K562 (cell line): ENCODE results near the gene FBRS. TPM values are rescaled to one million over a fixed set of nuclear protein-coding genes. Genes with fewer than 3 reads are reported as not detected.
"Not testable (repeated sequence)": the region's sequence is repeated elsewhere in the genome, so short reads cannot be mapped to it uniquely, and the experiment has no call there.

Experiments used
- ATAC-seq: fragments of 200-7000 bp; cut with Tn5 transposase; 3 replicates; pipeline ENCODE4 v1.9.1; 2020; ENCODE audit warnings: moderate library complexity
- BruUV-seq: library from RNA; stranded (reverse); fragments of 400-500 nt; replicated peaks from 2 replicates; lab custom pipeline; 2021; lab: Mats Ljungman, UMichigan
- CTCF ChIA-PET: fragments of 300-600 bp; formaldehyde crosslinking; extraction: SDS; loops from one replicate; lab custom pipeline; 2021; ENCODE audit warnings: low intra/inter-chr PET ratio; lab: Yijun Ruan, JAX
- POLR2A ChIA-PET: fragments of 300-600, 350-650 bp; sonication (Branson Sonifier 250); formaldehyde crosslinking; extraction: SDS; loops from one replicate; lab custom pipeline; 2021; ENCODE audit warnings: antibody characterized with exemption, inconsistent platforms; lab: Yijun Ruan, JAX
- DNase-seq, 4 experiments: peaks; one replicate each; pipeline versions ENCODE4 v3.0.0 to v3.0.0-alpha.2; 2011 to 2018; ENCODE audit warnings: low spot score in 3 of 4, mixed read lengths in 3 of 4; ENCODE audit errors: extremely low read depth in 1 of 4
- FAIRE-seq: peaks from 2 replicates; lab custom pipeline; 2011; peaks lifted over from hg19 to GRCh38; lab: Jason Lieb, UNC
- H2AFZ ChIP-seq: 2 replicates; pipeline ENCODE4 v1.6.0; 2011; ENCODE audit warnings: low read depth, low read length, control low read depth, inconsistent platforms
- H3K27ac ChIP-seq: fragments of 200-600 bp; 3 replicates; pipeline ENCODE4 v1.8.0; 2011; ENCODE audit warnings: low read depth, mild to moderate bottlenecking, control low read depth, inconsistent platforms, low read length, moderate library complexity, mixed read lengths; ENCODE audit errors: extremely low read depth
- H3K27me3 ChIP-seq, 2 experiments: fragments of 300-600 bp in 1 of 2; 2 replicates in 1 of 2; 3 replicates in 1 of 2; pipeline versions ENCODE4 v1.6.0 to v1.8.0; 2011; ENCODE audit warnings: inconsistent platforms in 2 of 2, low read length in 2 of 2, mild to moderate bottlenecking in 1 of 2, mixed read lengths in 1 of 2, moderate library complexity in 1 of 2; ENCODE audit not compliant: control insufficient read depth in 2 of 2, insufficient read depth in 2 of 2
- H3K36me3 ChIP-seq: fragments of 300-600 bp; 3 replicates; pipeline ENCODE4 v1.8.0; 2011; ENCODE audit warnings: mild to moderate bottlenecking, low read length, inconsistent platforms; ENCODE audit not compliant: control insufficient read depth, insufficient read depth
- H3K4me1 ChIP-seq, 2 experiments: fragments of 200-600 bp in 1 of 2; replicated peaks in 1 of 2; 2 replicates in 1 of 2; 3 replicates in 1 of 2; pipeline versions ENCODE4 v1.5.1 to v1.8.0; 2011; ENCODE audit warnings: inconsistent platforms in 2 of 2, low read length in 2 of 2, mild to moderate bottlenecking in 1 of 2, mixed read lengths in 1 of 2, moderate library complexity in 1 of 2; ENCODE audit not compliant: control insufficient read depth in 2 of 2, insufficient read depth in 2 of 2
- H3K4me2 ChIP-seq: 2 replicates; pipeline ENCODE4 v1.6.1; 2011; ENCODE audit warnings: low read length, control low read depth, inconsistent platforms, mixed read lengths; ENCODE audit not compliant: insufficient read depth
- H3K4me3 ChIP-seq: fragments of 200-600 bp; sonication (generic), shearing (Covaris generic); 2 replicates; pipeline ENCODE4 v1.5.1; 2016; ENCODE audit warnings: control low read depth, inconsistent platforms
- H3K79me2 ChIP-seq: fragments of 200-600 bp; 3 replicates; pipeline ENCODE4 v1.8.0; 2011; ENCODE audit warnings: low read length, inconsistent platforms; ENCODE audit not compliant: control insufficient read depth, insufficient read depth
- H3K9ac ChIP-seq, 2 experiments: 2 replicates each; pipeline versions ENCODE4 v1.6.0 to v1.6.1; 2011; ENCODE audit warnings: low read depth in 2 of 2, low read length in 2 of 2, control low read depth in 1 of 2, inconsistent platforms in 1 of 2, mild to moderate bottlenecking in 1 of 2, mixed read lengths in 1 of 2; ENCODE audit not compliant: insufficient read depth in 1 of 2
- H3K9me1 ChIP-seq: one replicate; pipeline ENCODE4 v1.6.0; 2011; ENCODE audit warnings: inconsistent platforms, mild to moderate bottlenecking, low read length, moderate library complexity; ENCODE audit not compliant: control insufficient read depth, insufficient read depth
- H3K9me3 ChIP-seq: replicated peaks from 2 replicates; pipeline ENCODE4 v1.5.1; 2011; ENCODE audit warnings: low read depth, low read length, inconsistent platforms; ENCODE audit not compliant: control insufficient read depth, insufficient read depth
- H4K20me1 ChIP-seq: replicated peaks from 2 replicates; pipeline ENCODE4 v1.6.1; 2011; ENCODE audit warnings: low read length, inconsistent platforms, mixed read lengths; ENCODE audit not compliant: control insufficient read depth, insufficient read depth
- ARID1B ChIP-seq: fragments of 450-650 bp; IDR thresholded peaks from 2 replicates; pipeline ENCODE4 v1.6.1; 2016; ENCODE audit warnings: antibody characterized with exemption, mild to moderate bottlenecking, inconsistent platforms
- CC2D1A ChIP-seq: fragments of 450-650 bp; IDR thresholded peaks from 2 replicates; pipeline ENCODE4 v1.6.1; 2017; ENCODE audit warnings: mild to moderate bottlenecking
- GATA2 ChIP-seq: sonication (generic); formaldehyde crosslinking; IDR thresholded peaks from 2 replicates; pipeline ENCODE4 v1.4.0; 2020; ENCODE audit warnings: mild to moderate bottlenecking, missing genetic modification reagents
- HIVEP1 ChIP-seq: fragments of 250-450 bp; sonication (Bioruptor Pico); IDR thresholded peaks from 2 replicates; pipeline ENCODE4 v1.4.0; 2020; ENCODE audit warnings: mild to moderate bottlenecking
- KHSRP ChIP-seq: fragments of 450-650 bp; IDR thresholded peaks from 2 replicates; pipeline ENCODE4 v1.6.1; 2017
- KLF16 ChIP-seq: IDR thresholded peaks from 2 replicates; pipeline ENCODE4 v1.6.1; 2016; ENCODE audit warnings: antibody characterized with exemption
- RAD21 ChIP-seq, 2 experiments: fragments of 250-450 bp in 1 of 2; fragments of 450-650 bp in 1 of 2; sonication (Bioruptor Pico) in 1 of 2; formaldehyde crosslinking in 1 of 2; IDR thresholded peaks in 1 of 2; conservative IDR thresholded peaks in 1 of 2; 2 replicates each; pipeline versions ENCODE4 v1.4.0 to v1.8.0; 2020 to 2022; ENCODE audit warnings: mild to moderate bottlenecking in 2 of 2, moderate library complexity in 1 of 2
- RB1 ChIP-seq: fragments of 450-650 bp; IDR thresholded peaks from 2 replicates; pipeline ENCODE4 v1.6.1; 2017; ENCODE audit warnings: low read depth, mild to moderate bottlenecking
- YY1 ChIP-seq, 3 experiments: IDR thresholded peaks; 2 replicates each; pipeline ENCODE4 v1.6.1; 2011; ENCODE audit warnings: low read length in 2 of 3, mild to moderate bottlenecking in 2 of 3, moderate library complexity in 2 of 3, borderline replicate concordance in 1 of 3, control low read depth in 1 of 3, low read depth in 1 of 3; ENCODE audit not compliant: insufficient read depth in 3 of 3, insufficient replicate concordance in 2 of 3, control insufficient read depth in 1 of 3, insufficient read length in 1 of 3; ENCODE audit errors: extremely low read depth in 1 of 3
- WGBS: fragments of 100-300 bp; shearing (Covaris generic); methylation state at CpG from one replicate; pipeline ENCODE4 v1.1.6; 2016; ENCODE audit warnings: low coverage, mixed read lengths; ENCODE audit not compliant: insufficient coverage; ENCODE audit errors: missing lambda C conversion rate; 5-methylcytosine and 5-hydroxymethylcytosine counted together
- in situ Hi-C: fragments of 300-500 bp; cut with MboI; formaldehyde crosslinking; loops from 4 replicates; pipeline ENCODE4 v1.15.0; 2018; ENCODE audit warnings: inconsistent platforms, mixed read lengths
- intact Hi-C: fragments of 100-400 bp; cut with micrococcal nuclease; formaldehyde crosslinking; loops from 2 replicates; pipeline ENCODE4 v1.14.2; 2022
- polyA plus RNA-seq, 8 experiments: library from polyadenylated mRNA; depleted of rRNA in 4 of 8; stranded (reverse) in 5 of 8; unstranded in 3 of 8; fragments of >200 nt; fragmentation: Nextera tagmentation in 2 of 8; fragmentation: Illumina TruSeq in 1 of 8; extraction: Ambion mirVana in 2 of 8; extraction: Trizol in 1 of 8; gene quantifications; 2 replicates each; pipeline versions ENCODE4 v1.2.1 to v1.2.3, GENCODE V29; 2011 to 2014; ENCODE audit warnings: inconsistent platforms in 1 of 8, missing spikeins in 1 of 8
- total RNA-seq, 7 experiments: library from RNA; depleted of rRNA in 6 of 7; stranded (reverse); fragments of >200 nt in 6 of 7; fragmentation: Illumina TruSeq in 2 of 7; extraction: Trizol in 2 of 7; gene quantifications; 2 replicates each; pipeline versions ENCODE4 v1.2.1 to v1.2.3, GENCODE V29; 2011 to 2021; ENCODE audit warnings: low replicate concordance in 1 of 7

Gene FBRS
- total and polyA plus RNA-seq, 9 of the 15 experiments (the other 6 are each of a cell fraction or from before 2014, with no cell fraction given) = 0.32 to 59.5 (median 13.1) TPM

DNA sequence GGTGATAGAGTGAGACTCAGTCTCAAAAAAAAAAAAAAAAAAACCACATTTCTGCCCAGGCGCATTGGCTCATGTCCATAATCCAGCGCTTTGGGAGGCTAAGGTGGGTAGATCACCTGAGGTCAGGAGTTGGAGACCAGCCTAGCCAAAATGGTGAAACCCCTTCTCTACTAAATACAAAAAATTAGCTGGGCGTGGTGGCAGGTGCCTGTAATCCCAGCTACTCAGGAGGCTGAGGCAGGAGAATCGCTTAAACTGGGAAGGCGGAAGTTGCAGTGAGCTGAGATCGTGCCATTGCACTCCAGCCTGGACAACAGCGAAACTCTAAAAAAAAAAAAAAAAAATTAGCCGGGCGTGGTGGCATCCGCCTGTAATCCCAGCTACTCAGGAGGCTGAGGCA, 21.1 kb upstream of the FBRS start:
- FAIRE-seq, H3K27me3 ChIP-seq, H3K9me3 ChIP-seq, H3K36me3 ChIP-seq, DNase-seq, H3K9ac ChIP-seq, H2AFZ ChIP-seq, BruUV-seq, CTCF ChIA-PET, H3K4me2 ChIP-seq, H4K20me1 ChIP-seq, H3K27ac ChIP-seq, ATAC-seq, H3K9me1 ChIP-seq, H3K4me3 ChIP-seq, intact Hi-C loops: not testable (repeated sequence)
- POLR2A ChIA-PET = interaction anchor here (0.6 to 2.3 kb wide), 2 partner anchors 12 to 103 kb away, joined by 3 to 10 read pairs; partner anchors contain the start of gene PRR14
- H3K79me2 ChIP-seq = peaks cover 24% of the 10 kb centered on the region
- peaks cover 0 to 24% of the 10 kb centered on the region in 2 experiments; a peak in 2 of 5 replicates for H3K4me1 ChIP-seq
- in situ Hi-C loops = loop anchor here (25.0 kb wide), 2 partner anchors 425 to 1175 kb away; partner anchors contain the start of genes BOLA2, SLX1B and SULT1A4
- WGBS = 78% methylated on average over 8 of the region's 10 CpGs

DNA sequence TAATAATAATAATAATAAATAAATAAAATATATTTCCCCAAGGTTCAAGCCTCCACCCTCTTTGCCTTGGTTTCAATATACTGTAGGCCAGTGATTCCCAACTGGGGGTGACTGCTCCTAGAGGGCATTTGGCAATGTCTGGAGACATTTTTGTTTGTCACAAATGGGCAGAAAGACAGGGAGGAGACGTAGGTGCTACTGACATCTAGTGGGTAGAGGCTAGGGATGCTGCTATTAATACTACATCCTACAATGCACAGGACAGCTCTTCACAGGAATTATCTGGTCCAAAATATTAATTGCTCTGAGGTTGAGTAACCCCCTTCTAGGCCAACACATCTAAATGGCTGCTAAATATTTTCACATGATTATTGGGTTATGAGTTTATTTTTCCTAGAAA, 20.3 kb upstream of the FBRS start:
- H3K36me3 ChIP-seq = no peaks in the 10 kb centered on the region
- DNase-seq (peak in 2 of 4 experiments; percentile 35 to 72), FAIRE-seq (peak; percentile 88), ATAC-seq (peak; percentile 63)
- H3K4me1 ChIP-seq = peaks cover 0 to 23% of the 10 kb centered on the region in 2 experiments; a peak in 2 of 5 replicates
- intact Hi-C loops (no loop called here), in situ Hi-C loops (loop anchor here (25.0 kb wide), 2 partner anchors 426 to 1176 kb away; partner anchors contain the start of genes BOLA2, SLX1B and SULT1A4)
- H3K27me3 ChIP-seq = no peaks in the 10 kb centered on the region
- no peaks in the 10 kb centered on the region for H4K20me1 ChIP-seq
- H2AFZ ChIP-seq = no peak overlapping the region
- H3K27ac ChIP-seq = no peak overlapping the region
- ChIA-PET POLR2A (no interaction called here), CTCF (no interaction called here)
- H3K79me2 ChIP-seq = peaks cover 24% of the 10 kb centered on the region
- no peak overlapping the region for H3K4me3 ChIP-seq
- BruUV-seq = no TSS peak
- H3K4me2 ChIP-seq = no peak overlapping the region
- H3K9me3 ChIP-seq = no peaks in the 10 kb centered on the region
- H3K9ac ChIP-seq = no peak overlapping the region
- WGBS = 6% methylated on average over 1 of the region's 1 CpG
- H3K9me1 ChIP-seq = no peaks in the 10 kb centered on the region
- TF ChIP-seq CC2D1A (peak; percentile 61; the same call in 1 of the 2 replicates), RB1 (peak; percentile 51; the same call in 1 of the 2 replicates), HIVEP1 (CRISPR knock-in tag) (no peak), KHSRP (no peak), YY1 (IDR thresholded peaks at IDR 0.05; ENCODE audit: borderline replicate concordance in 1 of 3, control insufficient read depth in 1 of 3, extremely low read depth in 1 of 3, insufficient read depth in 3 of 3, insufficient read length in 1 of 3, insufficient replicate concordance in 2 of 3, low read depth in 1 of 3, low read length in 2 of 3) (peak in 1 of 3 experiments; percentile 14), GATA2 (no peak), RAD21 (CRISPR knock-in tag; conservative IDR thresholded peaks at IDR 0.05 in 1 of 2, IDR thresholded peaks at IDR 0.05 in 1 of 2) (peak; percentile 81 to 85), KLF16 (0 out of 2 replicates have a peak, but pooled peaks have one; percentile 17), ARID1B (no peak)
